ENCODE data around the gene IFNB1.

DNA sequence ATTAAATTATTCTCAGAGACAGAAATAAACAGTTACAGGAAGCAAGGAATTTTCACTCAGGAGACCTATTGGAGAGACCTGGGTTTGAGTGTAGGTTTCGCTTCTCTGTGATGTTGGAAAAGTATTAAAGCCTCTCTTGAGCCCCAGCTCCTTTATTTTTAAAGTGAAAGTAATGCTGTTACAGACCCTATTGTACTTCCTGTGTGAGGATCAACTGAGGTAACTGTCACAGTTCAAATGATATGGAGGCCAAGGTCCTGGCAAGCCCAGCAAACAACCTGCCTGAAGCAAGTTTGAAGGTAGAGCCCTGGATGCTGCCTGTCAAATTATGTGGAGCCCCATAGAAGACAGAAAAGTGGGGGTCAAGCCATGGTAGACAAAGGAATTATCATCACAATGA, 38.4 kb downstream of the IFNB1 start:
- no peak for TF ChIP-seq POLR2AphosphoS5 (IDR thresholded peaks at IDR 0.05)
- TF ChIP-seq POLR2A (IDR thresholded peaks at IDR 0.05) = no peak

All from spleen (tissue), 3 donors.